ENCODE measurements around the gene SRF. TPM values are rescaled to one million over a fixed set of nuclear protein-coding genes. Genes with fewer than 3 reads are reported as not detected.

SRF gene
- total RNA-seq, 2 donors from 2014 or later = 40.5 to 56.3 TPM

DNA sequence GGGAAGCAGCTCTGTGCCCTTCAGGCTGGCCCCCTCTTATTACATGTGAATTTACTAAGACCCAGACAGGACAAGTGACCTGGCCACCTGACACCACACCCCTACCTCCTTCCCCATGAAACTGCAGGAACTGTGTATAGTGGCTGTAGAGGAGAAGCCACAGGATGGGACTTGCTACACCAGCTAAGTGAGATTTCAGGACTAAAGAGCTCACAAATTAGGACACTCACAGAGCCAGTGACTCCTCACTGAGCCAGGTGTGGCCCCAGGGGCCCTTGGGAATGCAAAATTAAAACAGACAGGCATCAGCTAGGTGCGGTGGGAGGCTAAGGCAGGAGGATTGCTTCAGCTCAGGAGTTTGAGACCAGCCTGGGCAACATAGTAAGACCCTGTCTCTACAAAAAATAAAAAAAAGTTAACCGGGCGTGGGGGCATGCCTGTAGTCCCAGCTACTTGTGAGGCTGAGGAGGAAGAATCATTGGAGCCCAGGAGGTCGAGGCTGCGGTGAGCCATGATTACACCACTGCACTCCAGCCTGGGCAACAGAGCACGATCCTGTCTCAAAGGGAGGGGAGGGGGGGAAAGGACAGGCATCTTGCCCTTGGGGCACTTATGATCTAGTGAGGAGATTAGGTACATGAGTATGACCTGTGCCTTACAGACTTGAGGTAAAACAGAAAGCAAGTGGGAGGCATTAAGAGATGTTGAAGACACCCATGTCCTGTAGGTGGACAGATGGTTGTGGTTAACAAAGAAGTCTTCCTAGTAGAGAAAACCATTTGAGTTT, 23.2 kb upstream of the SRF start:
- Histone ChIP-seq H3K36me3 (no peaks in the 10 kb centered on the region), H3K27me3 (replicated peaks; ENCODE audit: insufficient read depth) (no peaks in the 10 kb centered on the region), H3K9me3 (no peaks in the 10 kb centered on the region), H3K4me3 (no peak overlapping the region), H3K4me1 (replicated peaks) (peaks cover 11% of the 10 kb centered on the region), H3K27ac (peak overlapping the region in 1 of 2 donors; percentile 33)
- DNase-seq (ENCODE audit: low spot score) = no peak
- TF ChIP-seq, protein P1, sequence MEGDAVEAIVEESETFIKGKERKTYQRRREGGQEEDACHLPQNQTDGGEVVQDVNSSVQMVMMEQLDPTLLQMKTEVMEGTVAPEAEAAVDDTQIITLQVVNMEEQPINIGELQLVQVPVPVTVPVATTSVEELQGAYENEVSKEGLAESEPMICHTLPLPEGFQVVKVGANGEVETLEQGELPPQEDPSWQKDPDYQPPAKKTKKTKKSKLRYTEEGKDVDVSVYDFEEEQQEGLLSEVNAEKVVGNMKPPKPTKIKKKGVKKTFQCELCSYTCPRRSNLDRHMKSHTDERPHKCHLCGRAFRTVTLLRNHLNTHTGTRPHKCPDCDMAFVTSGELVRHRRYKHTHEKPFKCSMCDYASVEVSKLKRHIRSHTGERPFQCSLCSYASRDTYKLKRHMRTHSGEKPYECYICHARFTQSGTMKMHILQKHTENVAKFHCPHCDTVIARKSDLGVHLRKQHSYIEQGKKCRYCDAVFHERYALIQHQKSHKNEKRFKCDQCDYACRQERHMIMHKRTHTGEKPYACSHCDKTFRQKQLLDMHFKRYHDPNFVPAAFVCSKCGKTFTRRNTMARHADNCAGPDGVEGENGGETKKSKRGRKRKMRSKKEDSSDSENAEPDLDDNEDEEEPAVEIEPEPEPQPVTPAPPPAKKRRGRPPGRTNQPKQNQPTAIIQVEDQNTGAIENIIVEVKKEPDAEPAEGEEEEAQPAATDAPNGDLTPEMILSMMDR (IDR thresholded peaks at IDR 0.05) = no peak
- peak; percentile 13 for TF ChIP-seq POLR2AphosphoS5 (IDR thresholded peaks at IDR 0.05)
- no peak for TF ChIP-seq POLR2A (IDR thresholded peaks at IDR 0.05)
- WGBS = 95% methylated on average over 6 of the region's 6 CpGs
- intact Hi-C loops (cut with DNase I) = no loop called here

DNA sequence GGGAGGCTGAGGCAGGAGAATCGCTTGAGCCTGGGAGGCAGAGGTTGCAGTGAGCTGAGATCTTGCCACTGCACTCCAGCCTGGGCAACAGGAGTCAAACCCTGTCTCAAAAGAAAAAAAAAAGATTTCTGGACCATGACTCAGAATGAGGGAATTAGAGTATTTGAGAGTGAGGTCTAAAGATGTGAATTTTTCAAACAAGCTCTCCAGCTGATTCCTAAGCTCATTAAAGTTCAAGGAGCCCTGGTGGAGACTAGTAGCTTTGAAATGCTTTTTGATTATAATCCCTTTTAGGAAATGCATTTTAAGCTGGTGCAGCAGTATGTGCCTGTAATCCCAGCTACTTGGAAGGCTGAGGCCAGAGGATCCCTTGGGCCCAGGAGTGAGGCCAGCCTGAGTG, 21.8 kb upstream of the SRF start:
- WGBS = 95% methylated on average over 1 of the region's 1 CpG
- peaks cover 6% of the 10 kb centered on the region for H3K4me1 ChIP-seq (replicated peaks)
- no peak overlapping the region for H3K4me3 ChIP-seq
- H3K27me3 ChIP-seq (replicated peaks; ENCODE audit: insufficient read depth) = no peaks in the 10 kb centered on the region
- no peaks in the 10 kb centered on the region for H3K36me3 ChIP-seq
- DNase-seq (ENCODE audit: low spot score) = no peak
- intact Hi-C loops (cut with DNase I) = no loop called here
- H3K27ac ChIP-seq = peak overlapping the region; percentile 14 to 47
- no peaks in the 10 kb centered on the region for H3K9me3 ChIP-seq
- no peak for TF ChIP-seq POLR2AphosphoS5 (IDR thresholded peaks at IDR 0.05)
- TF ChIP-seq POLR2A (IDR thresholded peaks at IDR 0.05) = no peak
- TF ChIP-seq, protein P1 (IDR thresholded peaks at IDR 0.05) = no peak

DNA sequence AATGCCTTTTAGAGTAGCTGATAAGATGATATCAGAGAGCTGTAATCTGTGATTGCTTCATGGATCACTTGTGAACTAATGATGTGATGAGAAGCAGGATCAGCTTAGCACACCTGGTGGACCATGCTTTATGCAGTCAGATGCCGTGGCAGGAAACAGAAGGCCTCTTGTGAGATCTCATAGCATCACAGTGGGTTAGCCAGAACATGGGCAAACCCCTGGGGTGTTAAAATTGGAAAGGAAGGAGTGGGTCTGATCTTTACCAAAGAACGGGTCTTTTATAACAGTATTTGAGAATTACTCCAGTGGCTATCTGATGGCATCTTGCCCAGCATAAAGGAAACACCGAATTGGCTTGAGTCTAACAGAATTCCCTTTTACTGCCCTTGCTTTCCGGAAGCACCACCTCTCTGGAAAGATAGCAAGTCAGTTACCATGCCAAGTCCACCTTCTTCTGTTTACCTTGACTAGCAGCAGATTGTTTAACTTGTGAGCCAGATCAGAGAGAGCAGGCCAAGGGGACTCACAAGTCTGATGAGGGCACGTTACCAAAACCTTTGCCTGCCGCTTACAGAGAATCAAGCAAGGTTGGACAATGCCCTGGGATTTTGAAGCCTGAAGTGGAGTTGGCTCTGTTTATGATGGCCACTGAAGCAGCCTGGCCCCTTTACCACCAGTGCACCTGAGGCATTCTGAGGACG, 20.9 kb upstream of the SRF start:
- intact Hi-C loops (cut with DNase I) = no loop called here
- Histone ChIP-seq H3K36me3 (no peaks in the 10 kb centered on the region), H3K4me1 (replicated peaks) (peaks cover 6% of the 10 kb centered on the region), H3K27ac (peak overlapping the region; percentile 14 to 47), H3K9me3 (no peaks in the 10 kb centered on the region), H3K27me3 (replicated peaks; ENCODE audit: insufficient read depth) (no peaks in the 10 kb centered on the region), H3K4me3 (no peak overlapping the region)
- 25% methylated on average over 7 of the region's 7 CpGs for WGBS
- peak; percentile 95 for TF ChIP-seq POLR2AphosphoS5 (IDR thresholded peaks at IDR 0.05)
- TF ChIP-seq, protein P1 (IDR thresholded peaks at IDR 0.05) = no peak
- DNase-seq (ENCODE audit: low spot score) = peak; percentile 86

DNA sequence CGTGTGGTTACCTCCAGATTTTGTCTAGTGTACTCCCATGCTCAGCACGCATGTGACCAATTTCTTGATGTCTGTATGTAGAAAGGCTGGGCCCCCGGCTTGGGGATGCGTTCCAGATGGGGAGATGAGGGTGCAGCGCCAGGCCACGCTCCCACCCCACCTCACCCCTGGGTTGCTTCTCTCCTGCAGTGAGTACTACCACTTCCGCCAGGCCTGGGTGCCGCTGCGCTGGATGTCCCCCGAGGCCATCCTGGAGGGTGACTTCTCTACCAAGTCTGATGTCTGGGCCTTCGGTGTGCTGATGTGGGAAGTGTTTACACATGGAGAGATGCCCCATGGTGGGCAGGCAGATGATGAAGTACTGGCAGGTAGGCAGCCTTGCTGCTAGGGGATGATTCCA, 11.5 kb upstream of the SRF start:
- Histone ChIP-seq H3K4me3 (no peak overlapping the region), H3K4me1 (replicated peaks) (no peaks in the 10 kb centered on the region), H3K27me3 (replicated peaks; ENCODE audit: insufficient read depth) (no peaks in the 10 kb centered on the region), H3K36me3 (no peaks in the 10 kb centered on the region), H3K27ac (no peak overlapping the region), H3K9me3 (no peaks in the 10 kb centered on the region)
- intact Hi-C loops (cut with DNase I) = no loop called here
- TF ChIP-seq POLR2A (IDR thresholded peaks at IDR 0.05) (no peak), POLR2AphosphoS5 (IDR thresholded peaks at IDR 0.05) (no peak)
- TF ChIP-seq, protein P1 (IDR thresholded peaks at IDR 0.05) = no peak
- DNase-seq (ENCODE audit: low spot score) = no peak
- WGBS = 92% methylated on average over 11 of the region's 11 CpGs

Measured in prostate gland (tissue), 2 donors.